T-helper 2 cell treated with Interferon-gamma antibody and Interleukin-4, amounts not matched to agents 100 ng/mL and 5 ng/mL, for 36 hours (primary cell): ENCODE results near the gene DNAH10. TPM values are rescaled to one million over a fixed set of nuclear protein-coding genes. Genes with fewer than 3 reads are reported as not detected.

Experiments
- intact Hi-C: fragments of 100-400 bp; cut with micrococcal nuclease; formaldehyde crosslinking; loops from one replicate; pipeline ENCODE4 v1.15.1; 2023
- total RNA-seq: library from RNA; stranded (reverse); gene quantifications from 2 replicates; pipeline ENCODE4 v1.2.3, GENCODE V29; 2022

The DNAH10 gene, protein sequence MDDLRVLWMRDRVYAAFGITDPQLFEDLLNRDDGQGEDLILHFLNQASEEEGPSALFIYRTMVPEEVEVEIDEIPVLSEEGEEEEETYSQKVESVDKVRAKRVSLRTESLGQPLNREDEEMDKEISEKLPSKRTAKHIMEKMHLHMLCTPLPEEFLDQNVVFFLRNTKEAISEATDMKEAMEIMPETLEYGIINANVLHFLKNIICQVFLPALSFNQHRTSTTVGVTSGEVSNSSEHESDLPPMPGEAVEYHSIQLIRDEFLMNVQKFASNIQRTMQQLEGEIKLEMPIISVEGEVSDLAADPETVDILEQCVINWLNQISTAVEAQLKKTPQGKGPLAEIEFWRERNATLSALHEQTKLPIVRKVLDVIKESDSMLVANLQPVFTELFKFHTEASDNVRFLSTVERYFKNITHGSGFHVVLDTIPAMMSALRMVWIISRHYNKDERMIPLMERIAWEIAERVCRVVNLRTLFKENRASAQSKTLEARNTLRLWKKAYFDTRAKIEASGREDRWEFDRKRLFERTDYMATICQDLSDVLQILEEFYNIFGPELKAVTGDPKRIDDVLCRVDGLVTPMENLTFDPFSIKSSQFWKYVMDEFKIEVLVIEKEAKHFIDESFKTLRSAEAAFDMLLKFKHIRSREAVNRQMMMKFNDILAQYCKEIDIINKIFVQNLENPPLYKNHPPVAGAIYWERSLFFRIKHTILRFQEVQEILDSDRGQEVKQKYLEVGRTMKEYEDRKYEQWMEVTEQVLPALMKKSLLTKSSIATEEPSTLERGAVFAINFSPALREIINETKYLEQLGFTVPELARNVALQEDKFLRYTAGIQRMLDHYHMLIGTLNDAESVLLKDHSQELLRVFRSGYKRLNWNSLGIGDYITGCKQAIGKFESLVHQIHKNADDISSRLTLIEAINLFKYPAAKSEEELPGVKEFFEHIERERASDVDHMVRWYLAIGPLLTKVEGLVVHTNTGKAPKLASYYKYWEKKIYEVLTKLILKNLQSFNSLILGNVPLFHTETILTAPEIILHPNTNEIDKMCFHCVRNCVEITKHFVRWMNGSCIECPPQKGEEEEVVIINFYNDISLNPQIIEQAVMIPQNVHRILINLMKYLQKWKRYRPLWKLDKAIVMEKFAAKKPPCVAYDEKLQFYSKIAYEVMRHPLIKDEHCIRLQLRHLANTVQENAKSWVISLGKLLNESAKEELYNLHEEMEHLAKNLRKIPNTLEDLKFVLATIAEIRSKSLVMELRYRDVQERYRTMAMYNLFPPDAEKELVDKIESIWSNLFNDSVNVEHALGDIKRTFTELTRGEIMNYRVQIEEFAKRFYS (N-terminal part only)
- 0.14 and 0.25 TPM in 2 replicates for total RNA-seq

DNA sequence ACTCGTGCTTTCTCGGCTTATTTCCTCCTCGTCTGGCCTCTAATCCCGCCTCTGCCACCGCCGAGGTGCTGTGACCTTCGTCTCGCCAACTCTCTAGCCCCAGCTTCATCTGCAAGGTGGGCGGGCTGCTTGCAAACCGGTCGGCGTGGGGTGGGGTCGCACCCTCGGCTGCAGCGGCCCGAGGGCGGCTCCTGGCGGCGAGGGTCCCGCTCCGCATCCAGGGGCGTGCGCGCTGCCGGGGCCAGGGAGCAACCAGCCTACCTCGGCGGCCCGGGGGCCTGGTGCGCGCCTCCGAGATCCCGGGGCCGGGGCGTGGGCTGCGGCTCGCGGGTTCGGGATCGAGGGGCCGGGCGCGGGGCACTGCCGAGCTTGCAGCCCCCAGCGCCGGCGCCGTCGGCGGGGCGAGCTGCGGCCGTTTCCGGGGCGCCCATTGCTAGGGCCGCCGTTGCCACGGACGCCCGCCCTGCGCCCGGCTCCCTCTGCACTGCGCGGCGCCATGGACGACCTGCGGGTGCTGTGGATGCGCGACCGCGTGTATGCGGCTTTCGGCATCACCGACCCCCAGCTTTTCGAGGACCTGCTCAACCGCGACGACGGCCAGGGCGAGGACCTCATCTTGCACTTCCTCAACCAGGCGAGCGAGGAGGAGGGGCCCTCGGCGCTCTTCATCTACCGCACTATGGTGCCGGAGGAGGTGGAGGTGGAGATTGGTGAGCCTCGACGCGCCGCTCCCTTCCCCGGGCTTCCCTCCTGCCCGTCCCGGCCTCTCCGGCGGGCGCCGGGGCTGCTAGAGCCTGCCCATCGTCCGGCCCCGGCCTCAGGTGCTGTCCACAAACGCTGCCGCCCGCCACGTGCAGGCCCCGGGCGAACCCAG lies at the start of gene DNAH10:
Gene DNAH10 (plus strand): TSS at position 461 of the 874 bp plus-strand sequence. CDS start 36 bp downstream, at position 497.
- intact Hi-C loops = no loop called here

DNA sequence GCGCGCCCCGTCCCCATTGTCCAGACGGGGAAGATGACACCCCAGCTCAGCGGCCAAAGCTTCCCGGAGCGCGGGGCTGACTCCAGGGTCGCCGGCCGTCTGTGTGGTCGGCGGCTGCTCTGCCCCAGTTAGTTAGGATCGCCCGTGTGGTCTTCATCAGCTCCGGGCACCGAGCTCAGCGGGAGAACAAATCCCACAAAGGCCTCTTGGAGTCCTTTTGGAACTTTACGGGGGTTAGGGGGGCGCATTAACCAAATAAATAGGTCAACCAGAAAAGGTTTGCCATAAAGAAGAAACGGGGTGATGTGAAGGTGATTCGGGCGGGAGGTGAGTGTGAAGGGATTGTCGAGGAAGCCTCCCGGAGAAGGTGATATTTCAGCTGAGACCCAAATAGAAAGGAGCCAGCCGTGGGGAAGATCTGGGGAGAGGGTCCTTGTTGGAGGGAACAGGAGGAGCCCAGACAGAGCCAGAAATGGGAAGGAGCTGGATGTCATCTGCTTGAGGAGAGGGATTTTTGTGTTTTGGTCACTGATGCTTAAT lies 49.3 kb upstream of the DNAH10 start:
- intact Hi-C loops = loop anchor here (2.0 kb wide), 1 partner anchor 276 kb away; the partner anchor contains the start of gene RILPL2

DNA sequence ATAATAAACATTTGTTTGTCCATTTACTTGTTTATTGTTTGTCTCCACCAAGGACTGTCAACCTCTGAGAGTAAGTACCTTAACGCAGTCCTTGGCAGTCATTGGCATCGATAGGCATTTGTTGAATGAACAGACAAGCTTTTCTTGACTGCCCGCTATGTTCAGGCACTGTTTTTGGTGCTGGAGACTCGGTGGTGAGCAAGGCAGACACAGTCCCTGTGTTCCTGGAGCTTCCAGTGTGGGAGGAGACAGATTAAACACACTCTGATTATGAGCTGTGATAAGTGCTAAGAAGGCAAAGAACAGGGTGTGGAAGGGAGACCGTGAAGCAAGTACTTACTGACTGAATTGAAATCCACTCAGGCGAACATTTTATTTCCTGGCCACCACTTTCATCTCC lies 48.7 kb upstream of the DNAH10 start:
- intact Hi-C loops = loop anchor here (2.0 kb wide), 1 partner anchor 277 kb away; the partner anchor contains the start of gene RILPL2

DNA sequence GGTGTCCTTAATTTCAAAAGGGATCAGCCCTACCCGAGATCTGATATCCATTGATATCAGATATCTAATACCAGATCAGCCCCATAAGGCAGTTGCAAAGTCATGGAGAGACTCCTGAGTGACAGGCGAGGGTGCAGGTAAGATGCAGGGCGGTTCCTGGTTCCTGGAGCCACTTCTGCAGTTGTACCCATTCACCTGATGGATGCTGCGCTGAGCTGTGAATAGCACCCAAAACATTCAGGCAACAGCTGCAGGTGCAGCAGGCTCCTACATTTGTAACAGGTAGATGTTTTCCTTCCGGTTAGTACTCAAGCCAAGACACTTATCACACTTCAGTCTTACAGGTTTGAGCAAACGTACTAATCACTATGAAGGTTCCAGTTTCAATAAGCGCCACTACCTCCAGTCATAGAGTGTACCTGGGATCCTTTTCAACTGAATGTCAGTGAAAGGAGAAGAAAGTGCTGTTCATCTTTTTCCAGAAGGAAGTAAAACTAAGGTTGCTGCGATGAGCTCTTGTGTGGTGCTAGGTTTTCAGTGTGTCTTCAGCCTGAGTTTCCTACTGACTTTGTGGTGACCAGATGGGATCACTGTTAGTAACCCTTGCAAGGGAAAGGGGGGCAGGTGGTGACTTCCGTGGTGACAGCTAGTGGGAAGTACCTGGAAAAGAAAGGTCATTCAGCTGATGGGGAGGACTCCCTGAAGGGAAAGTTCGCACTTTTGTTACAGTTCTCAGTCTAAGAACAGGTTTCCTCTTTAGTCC lies 48.1 kb upstream of the DNAH10 start:
- intact Hi-C loops = loop anchor here (1.0 to 2.0 kb wide), 2 partner anchors 81 to 277 kb away; partner anchors contain the start of genes EIF2B1, GTF2H3 and RILPL2

DNA sequence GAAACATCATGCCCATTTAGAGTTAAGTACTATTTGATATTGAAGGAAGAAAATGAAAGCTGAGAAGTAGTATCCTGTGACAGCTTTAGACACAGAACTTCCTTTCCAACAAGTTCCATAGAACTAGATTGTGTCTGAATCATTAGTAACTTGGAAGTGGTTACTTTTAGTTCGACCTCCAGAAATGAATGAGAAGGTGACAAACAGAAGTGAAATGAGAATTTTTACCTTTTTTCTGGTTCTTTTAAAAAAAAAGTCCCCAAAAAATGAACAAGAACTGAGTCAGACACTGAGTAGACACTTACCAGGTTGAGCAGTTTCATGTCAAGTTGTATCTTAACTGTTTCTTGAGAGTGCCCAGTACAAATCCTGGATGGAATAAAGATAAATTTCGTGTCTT lies 46.9 kb upstream of the DNAH10 start:
- intact Hi-C loops = no loop called here

DNA sequence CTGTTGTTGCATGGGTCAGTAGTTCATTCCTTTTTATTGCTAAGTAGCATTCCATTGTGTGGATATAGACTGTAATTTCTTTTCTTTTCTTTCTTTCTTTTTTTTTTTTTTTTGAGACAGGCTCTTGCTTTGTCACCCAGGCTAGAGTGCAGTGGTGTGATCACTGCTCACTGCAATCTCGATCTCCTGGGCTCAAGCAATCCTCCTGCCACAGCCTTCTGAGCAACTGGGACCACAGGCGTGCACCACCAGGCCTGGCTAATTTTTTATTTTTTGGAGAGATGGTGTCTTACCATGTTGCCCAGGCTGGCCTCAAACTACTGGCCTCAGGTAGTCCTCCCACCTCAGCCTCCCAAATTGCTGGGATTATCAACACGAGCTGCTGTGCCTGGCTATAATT lies 44.8 kb upstream of the DNAH10 start:
- intact Hi-C loops = no loop called here

DNA sequence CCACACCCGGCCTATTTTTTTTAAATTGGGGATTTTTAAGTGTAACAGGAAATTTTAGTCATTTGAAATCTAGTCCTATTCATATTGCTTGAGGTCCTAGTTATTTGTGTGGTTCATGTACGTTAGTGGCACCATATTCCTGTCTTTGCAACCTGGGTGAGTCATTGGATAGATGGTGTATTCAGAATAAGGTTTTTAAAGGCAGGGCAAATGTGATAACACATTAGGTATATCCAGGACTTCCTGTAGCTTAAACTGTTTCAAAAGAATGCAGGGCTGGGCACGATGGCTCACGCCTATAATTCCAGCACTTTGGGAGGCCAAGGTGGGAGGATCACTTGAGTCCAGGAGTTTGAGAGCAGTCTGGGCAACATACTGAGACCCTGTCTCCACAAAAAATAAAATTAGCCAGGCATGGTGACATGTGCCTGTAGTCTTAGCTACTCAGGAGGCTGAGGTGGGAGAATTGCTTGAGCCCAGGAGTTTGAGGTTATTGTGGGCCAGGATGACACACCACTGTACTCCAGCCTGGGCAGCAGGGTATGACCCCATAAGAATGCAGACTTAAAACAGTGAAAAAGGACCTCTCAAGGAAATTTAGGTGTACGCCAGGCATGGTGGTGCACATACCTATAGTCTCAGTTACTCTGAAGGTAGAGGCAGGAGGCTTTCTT lies 41.8 kb upstream of the DNAH10 start:
- intact Hi-C loops = no loop called here

DNA sequence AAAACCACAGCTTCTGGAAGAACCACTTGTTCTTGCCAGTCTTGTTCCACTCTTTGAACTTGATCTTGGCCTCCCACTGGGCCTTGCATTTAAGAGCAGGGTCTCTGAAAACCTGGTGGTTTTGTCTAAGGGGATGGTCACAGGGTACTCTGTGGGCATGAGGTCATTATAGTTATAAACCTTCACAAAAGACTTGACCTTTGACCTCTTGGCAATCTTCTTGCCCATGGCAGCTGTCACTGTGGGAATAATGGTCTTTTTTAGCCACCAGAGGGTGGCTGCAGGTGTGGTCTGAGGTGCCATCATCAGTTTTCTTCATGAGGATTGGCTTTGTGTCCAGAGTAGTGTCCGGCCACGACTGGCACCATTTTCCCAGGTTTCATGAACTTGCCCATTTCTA lies 40.9 kb upstream of the DNAH10 start:
- intact Hi-C loops = no loop called here

DNA sequence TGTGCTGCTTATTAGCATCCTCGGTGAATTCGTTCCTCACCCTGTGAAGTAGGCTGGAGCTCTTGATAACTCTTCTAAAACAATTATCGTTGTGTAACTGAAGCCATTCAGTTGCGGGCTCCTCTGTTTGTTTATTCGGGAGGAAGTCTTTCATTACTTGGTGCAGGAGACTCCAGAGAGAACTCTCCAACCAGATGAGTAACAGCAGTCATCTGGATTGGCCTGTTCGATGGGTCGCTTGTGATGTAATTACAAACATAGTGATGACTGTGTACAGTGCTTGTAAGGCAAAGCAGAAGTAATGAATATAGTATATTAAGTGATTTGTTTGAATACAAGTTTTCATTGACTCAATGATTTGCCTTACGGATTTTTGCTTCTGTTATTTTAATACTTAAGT lies 39.1 kb upstream of the DNAH10 start:
- intact Hi-C loops = no loop called here

DNA sequence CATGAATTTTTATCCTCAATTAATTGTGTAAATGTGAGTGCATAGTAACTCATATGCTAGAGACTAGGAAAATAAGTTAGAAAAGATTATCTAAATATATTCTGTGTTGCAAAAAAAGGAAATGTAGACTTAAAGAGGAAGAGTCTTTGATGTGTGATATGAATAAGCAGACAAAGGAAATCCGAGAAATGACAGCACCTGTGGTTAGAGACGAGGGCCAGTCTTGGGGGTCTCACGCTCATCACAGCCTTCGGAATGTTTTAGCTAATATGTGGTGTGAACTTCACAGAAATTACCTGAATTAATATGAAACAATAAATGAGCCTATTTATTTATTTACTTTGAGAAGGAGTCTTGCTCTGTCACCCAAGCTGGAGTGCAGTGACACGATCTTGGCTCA lies 38.3 kb upstream of the DNAH10 start:
- intact Hi-C loops = no loop called here

DNA sequence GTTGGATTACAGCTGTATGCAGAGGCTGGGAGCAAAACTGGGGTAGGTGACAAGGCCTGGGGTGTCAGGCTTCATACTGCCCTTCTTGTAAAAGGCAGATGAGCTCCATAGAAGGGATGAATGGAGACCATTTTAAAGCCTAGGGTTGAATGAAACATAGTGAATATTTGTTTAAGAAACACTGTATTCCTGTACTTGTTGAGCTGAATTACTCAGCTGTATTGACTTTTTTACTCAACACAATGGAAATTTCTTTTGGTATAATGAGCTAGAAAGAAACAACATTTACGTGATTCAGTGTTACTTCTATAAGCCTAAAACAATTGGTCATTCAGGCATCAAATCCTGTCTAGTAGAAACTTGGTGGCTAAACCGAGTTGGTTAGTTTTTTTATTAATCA lies 35.9 kb upstream of the DNAH10 start:
- intact Hi-C loops = no loop called here

DNA sequence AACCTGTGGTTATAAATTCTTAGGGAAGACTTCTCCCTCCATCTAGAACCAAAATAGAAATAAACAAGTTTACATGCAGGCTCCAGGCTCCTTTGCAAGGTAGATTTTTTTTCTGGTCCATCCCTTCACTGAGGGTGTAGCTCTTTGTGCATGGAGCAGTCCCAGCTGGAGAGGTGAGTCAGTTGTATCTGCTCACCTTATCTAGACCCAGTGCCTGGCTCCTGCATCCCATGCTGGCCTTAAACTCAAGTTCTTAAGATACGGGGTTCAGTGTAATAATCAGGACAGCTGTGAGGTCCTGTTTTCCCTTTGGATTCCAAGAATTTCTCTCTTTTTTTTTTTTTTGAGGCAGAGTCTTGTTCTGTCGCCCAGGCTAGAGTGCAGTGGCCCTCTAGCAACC lies 35.1 kb upstream of the DNAH10 start:
- intact Hi-C loops = no loop called here

DNA sequence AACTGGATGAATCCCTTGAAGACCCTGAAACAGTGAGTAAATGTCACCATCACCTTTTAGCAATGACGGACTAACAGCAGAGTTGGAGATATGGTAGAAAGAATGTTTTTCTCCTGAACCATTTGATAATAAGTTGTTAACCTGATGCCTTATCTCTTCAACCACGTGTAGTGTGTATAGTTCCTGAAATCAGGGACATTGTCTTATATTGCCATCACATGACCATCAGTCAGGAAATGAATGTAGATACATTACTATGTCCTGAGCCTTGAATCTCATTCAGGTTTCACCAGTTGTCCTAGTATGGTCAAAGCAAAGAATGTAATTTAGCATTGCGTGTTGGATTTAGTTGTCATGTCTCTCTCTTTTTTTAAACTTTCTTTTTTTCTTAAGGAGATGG lies 34.2 kb upstream of the DNAH10 start:
- intact Hi-C loops = no loop called here

DNA sequence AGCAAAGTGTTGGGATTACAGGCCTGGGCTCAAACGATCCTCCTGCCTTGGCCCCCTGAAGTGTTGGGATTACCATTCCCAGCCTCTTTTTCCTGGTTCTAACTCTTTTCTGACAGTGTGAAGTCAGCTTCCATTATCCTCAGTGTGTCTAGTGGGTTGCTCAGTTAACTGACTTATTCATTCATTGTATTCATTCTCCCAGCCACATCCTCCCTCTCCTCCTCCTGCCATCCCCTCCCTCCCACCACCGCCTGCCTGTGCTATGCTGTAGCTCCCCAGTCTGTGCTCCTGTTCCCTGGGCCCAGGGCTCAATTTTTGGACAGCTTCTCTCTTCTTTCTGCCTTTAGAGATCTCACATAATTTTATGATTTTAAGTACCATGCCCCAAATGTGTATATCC lies 30.5 kb upstream of the DNAH10 start:
- intact Hi-C loops = no loop called here

DNA sequence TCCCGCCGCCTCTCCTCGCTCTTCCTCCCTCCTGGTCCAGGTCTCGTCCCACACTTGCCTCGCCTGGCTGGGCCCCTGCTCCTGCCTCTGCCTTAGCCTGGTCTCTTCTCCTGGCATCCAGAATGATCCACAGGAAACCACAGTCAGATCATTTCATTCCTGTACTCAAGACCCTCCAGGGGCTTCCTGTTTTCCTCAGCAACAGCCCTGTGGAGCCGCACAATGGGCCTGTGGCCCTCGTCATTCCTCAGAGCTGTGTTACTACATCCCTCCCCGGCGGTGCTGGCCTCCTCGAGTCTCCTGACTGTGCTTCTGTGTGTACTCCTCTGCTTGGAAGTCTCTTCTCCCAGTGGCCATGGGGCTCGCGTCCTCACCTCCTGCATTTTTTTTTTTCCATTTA lies 29.9 kb upstream of the DNAH10 start:
- intact Hi-C loops = no loop called here

DNA sequence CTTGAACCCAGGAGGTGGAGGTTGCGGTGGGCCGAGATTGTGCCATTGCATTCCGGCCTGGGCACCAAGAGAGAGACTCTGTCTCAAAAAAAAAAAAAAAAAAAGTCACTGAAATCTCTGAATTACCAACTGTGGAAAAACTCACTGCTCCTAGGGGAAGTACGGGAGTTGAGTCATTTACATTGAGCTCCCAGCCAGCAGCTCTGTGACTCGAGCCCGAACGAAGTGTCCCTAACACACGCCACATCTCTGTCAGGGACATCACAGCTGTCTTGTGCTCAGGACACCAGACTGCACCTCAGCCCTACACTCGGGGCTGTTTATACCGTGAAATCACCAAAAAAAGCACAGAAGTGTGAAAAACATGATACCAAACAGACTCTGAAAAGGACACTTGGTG lies 28.9 kb upstream of the DNAH10 start:
- intact Hi-C loops = no loop called here

DNA sequence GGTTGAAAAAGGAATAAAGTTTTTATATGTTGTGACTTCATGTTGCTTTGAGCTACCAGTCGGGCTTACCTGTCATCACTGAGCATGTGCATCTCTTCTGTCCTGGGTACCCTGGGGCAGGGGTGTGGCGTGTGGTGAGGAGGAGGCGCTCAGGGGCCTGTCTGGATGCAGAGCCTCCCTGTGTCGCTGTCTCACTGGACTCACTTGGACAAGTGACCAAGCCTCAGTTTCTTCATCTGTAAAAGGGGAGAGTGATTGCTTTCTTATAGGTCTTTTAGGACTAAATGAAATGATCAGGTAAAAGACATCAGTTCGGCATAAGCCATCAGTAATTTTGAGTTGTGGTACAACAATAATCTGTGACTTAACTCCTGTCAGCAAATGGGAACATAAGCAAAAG lies 27.8 kb upstream of the DNAH10 start:
- intact Hi-C loops = no loop called here

DNA sequence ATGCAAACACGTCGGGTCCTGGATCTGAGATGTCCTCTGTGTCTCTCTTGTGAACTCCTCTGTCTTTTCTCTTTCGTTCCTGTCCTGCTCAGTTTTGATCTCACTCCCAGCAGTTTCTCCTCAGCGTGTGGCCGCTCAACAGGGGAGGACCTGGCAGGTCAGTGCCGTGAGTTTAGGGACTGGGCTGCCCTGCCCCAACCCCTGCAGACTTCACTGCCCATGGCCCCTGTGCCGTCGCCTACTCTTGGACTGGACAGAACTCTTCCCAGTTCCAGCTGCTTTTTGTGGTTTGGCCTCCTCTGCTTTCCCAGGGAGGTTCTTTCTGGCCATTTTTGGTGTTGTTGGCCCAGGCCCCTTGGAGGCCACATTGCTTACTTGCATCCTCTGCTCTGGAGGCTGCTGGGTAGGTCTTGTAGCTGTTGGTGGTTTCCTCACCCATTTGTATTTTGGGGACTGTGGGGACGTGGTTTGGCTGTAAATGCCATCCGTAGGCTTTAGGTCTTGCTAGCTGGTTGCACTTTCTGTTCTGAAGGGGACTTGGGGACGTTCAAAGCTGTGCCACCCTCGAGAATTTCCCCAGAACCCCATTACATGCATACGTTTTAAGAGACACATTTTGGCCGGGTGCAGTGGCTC lies 20.0 kb upstream of the DNAH10 start:
- intact Hi-C loops = no loop called here
